Measurements from ENCODE around the gene LMX1B.
"Not testable (repeated sequence)": the region's sequence is repeated elsewhere in the genome, so short reads cannot be mapped to it uniquely, and the experiment has no call there.

LMX1B gene

GRCh38 chr9:126697330-126697729 is 83.6 kb downstream of the LMX1B start:
- no peak for DNase-seq (ENCODE audit: low spot score)

- no peak for DNase-seq (ENCODE audit: low spot score)
Observed at GRCh38 chr9:126698251-126698650, 84.5 kb downstream of the LMX1B start.

GRCh38 chr9:126698756-126699155 is 85.0 kb downstream of the LMX1B start:
- DNase-seq (ENCODE audit: low spot score) = no peak

GRCh38 chr9:126699401-126699881 is 85.7 kb downstream of the LMX1B start:
- no peak for DNase-seq (ENCODE audit: low spot score)

GRCh38 chr9:126700296-126700695 is 86.6 kb downstream of the LMX1B start:
- no peak for DNase-seq (ENCODE audit: low spot score)

- DNase-seq (ENCODE audit: low spot score) = no peak
Observed at GRCh38 chr9:126700903-126701812, 87.4 kb downstream of the LMX1B start.

DNA sequence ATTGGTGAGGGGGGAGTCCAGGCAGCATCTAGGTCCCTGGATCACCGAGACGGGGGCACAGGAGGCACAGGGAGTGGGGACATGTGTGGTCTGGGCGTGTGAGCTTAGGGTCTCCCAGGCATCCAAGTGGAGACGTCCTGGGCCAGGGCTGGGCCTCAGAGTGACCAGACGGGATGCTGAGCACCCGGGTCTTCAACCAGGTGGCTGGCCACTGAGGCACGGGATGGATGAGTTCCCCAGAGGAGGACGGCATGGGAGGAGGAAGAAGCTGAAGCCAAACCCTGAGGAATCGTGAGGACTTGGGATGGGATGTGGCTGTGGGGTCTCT is 88.0 kb downstream of the LMX1B start:
- no peak for DNase-seq (ENCODE audit: low spot score)

DNA sequence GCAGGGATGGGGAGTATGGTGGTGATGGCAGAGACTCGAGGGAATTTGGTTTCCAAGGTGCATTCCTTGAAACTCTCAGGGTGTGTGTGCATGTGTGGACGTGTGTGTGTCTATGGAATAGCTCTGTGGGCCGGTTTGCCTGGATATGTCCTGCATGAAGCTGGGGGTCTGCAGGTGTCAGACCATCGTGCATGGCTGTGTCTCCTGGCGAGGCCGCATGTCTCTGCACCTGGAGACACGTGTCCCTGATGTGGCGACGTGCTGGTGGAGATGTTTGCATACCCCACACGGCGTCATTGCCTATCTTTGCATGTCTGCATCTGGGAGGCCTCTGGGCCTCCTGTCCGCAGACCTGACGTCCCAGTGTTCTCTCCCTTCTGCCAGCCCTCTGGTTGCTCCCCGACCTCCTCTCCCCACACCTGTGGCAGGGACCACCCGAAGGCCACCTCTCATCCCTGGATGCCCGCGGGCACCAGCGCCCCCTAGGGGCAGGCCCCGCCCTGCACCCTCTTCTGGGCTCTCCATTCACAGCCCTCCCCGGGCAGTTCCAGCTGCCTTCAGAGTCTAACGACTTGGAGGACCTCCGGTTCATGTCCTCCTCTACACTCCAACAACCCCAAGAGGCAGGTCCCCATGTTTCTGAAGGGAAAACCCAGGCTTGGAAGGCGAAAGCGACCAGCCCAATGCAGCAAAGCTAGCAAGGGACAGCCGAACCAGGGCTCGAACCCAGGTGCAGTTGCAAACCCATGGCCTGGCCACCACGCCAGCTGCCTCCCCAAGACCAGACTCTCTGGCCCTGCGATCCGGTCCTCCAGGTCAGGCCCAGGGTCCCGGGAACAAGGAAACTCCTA is 88.6 kb downstream of the LMX1B start:
- no peak for DNase-seq (ENCODE audit: low spot score)

GRCh38 chr9:126703002-126703865 is 89.5 kb downstream of the LMX1B start:
- DNase-seq (ENCODE audit: low spot score) = no peak

DNA sequence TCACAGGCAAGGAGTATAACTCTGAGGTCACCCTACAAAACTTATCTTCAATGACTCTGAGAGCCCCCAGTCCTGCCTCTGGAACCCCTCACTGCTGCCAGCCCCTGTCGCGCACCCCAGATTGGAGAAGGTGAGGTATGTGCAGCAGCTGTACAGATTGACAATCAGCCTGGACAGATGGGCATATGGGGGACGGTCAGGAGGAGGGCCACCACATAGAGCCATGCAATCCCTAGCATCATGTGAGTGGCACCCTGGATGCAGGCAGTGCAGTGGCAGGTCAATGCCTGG is 90.1 kb downstream of the LMX1B start:
- no peak for DNase-seq (ENCODE audit: low spot score)

DNA sequence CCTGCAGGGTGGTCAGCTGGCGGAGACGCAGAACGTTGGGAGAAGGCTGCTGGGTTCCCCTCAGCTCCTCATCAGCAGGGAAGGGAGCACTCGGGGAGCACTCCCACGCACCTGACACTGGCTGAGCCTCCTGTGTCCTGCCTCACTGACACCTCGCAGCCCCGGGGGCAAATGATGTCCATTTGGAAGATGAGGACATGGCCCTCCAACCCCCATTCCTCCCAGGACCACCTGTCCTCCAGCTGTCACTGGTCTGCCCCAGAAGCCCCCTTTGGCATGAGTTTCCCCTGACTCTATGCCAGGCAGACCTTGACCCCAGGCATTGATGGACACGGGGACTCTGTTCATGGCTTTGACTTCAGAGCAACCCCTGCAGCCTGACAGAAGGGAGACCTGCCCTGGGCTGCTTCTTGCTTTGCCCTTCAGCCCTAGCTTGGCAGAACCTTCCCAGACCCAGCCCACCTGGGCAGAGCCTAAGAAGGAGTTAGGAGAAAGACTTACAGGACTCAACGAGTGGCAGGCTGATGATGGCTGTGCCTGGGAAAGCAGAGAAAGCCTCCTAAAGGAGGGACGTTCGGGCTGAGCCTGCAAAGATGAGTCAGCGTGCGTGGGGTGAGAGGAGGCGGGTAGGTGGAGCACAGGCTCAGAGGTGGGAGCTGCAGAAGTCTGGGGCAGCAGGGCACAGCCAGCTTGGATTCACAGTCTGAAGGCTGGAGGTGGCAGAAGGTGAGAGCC is 90.6 kb downstream of the LMX1B start:
- no peak for DNase-seq (ENCODE audit: low spot score)

DNA sequence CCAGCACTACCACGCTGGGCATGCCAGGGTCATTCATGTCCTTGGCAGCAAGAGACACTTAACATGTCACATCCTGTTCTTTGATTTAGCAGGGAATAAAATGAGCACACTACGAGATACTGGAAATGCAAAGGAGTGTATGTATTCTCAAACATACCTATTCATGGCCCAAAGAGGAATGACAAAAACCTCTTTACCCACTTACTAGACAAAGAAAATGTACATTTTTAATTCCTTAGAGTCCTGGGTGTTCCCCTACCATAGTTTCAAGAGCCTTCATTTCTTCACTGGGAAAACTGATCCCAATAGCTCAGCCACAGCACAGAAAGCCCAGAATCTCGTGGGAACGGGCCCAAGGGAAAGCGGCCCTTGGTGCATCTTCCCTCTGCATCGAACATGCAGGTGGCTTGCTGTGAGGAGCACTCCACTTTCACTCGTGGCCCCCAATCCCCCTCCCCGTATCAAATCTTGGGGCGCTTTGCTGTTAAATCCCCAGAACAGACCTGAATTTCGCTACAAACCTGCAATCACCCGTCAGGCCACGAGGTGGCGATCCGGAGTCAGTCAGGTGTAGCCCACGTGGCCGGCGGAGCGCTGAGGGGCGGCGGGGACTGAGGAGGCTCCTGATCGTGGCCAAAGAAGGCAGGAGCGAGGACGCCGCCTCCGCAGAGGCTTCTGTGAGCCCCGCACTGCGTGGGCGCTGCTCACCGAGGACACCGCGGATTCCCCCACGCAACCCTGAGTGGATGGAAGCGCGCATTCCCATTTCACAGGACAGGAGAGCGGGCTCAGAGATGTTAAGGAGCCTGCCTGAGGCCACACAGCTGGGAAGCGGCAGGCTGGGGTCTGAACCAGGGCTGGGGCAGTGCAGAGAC is 91.4 kb downstream of the LMX1B start:
- peak; percentile 81 for DNase-seq (ENCODE audit: low spot score)

DNA sequence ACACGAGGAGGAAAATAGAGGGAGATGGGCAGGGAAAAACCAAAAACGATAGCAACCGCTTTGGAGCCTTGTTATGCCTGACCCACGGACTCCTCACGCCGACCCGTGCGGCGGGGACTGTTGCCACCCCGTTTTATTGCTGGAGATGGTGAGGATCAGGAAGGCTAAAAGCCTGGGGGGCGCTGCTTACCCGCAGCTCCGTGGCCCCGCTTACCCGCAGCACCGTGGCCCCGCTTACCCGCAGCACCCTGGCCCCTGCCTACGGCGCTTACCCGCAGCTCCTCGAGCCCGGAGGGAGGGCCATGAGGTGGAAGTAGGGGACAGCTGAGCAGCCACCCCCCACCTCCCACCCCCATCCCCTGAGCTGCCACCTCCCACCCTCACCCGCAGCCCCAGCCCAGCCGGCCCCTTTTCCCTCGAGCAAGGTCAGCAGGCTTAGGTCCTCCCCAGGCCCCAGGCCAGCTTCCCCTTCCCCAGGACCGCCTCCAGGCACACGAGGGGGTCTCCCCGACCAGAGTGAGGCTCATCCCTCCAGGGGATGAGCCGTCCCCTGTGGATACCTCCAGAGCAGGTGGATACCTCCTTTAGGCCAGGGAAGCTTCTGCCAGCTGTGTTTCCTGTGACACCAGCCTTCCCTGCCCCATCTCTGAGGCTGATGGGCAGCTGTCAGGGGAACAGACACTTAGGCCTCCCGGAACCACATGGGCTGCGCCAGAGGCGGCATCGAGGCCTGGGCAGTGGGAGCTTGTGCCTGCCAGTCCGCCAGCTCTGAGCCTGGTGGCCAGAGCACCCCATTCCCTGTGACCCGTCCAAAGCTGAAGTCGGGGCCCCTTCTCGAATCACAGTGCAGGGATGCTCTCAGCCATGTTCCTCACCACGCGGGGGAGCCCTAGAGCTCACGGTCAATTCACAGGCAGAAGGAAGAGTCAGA is 92.3 kb downstream of the LMX1B start:
- peak; percentile 71 for DNase-seq (ENCODE audit: low spot score)

DNA sequence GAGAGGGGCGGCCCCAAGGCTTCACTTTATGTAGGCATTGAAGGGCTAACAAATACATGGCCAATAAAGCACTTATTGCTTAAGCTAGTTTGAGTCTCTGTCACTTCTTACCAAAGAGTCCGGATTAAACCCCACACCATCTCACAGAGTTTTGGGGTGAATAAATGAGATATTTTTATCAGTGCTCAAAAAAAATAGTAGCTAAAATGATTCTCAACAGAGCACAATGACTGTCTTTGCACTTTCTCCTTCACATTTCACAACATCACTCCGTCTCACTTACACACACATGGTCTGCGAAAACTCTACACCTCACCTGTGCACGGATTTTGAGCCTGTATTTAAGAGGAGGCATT is 92.9 kb downstream of the LMX1B start:
- DNase-seq (ENCODE audit: low spot score) = no peak

DNA sequence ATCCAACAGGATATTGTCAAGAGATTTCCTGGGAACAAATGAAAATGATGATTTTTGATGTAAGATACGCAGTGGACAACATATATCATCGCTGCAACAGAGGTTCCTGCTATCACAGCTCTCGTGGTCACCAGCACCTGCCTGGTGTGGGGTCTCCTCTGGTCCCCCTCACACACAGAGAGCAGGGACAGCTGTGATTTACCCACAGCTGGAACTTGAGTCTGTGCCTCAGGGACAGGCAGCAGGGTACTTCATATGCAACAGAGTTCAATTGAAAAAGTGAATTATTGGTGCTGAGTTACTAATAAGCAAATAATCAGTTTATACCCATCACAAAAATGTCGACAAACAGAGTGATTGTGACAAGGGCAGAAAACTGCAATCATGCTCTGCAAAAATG is 93.4 kb downstream of the LMX1B start:
- no peak for DNase-seq (ENCODE audit: low spot score)

DNA sequence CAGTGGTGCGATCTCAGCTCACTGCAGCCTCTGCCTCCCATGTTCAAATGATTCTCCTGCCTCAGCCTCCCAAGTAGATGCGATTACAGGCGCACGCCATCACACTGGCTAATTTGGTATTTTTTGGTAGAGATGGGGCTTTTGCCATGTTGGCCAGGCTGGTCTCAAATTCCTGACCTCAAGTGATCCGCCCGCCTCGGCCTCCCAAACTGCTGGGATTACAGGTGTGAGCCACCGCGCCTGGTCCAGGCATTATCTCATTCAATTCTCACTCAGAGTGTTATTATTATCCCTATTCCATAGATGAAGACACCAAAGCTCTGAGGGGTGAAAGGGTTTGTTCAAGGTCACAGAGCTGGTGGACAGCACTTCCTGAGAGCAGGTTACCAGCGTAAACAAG is 94.0 kb downstream of the LMX1B start:
- not testable (repeated sequence) for DNase-seq (ENCODE audit: low spot score)

- DNase-seq (ENCODE audit: low spot score) = no peak
Observed at GRCh38 chr9:126708178-126708577, 94.5 kb downstream of the LMX1B start.

GRCh38 chr9:126709241-126709640 is 95.5 kb downstream of the LMX1B start:
- DNase-seq (ENCODE audit: low spot score) = no peak

DNA sequence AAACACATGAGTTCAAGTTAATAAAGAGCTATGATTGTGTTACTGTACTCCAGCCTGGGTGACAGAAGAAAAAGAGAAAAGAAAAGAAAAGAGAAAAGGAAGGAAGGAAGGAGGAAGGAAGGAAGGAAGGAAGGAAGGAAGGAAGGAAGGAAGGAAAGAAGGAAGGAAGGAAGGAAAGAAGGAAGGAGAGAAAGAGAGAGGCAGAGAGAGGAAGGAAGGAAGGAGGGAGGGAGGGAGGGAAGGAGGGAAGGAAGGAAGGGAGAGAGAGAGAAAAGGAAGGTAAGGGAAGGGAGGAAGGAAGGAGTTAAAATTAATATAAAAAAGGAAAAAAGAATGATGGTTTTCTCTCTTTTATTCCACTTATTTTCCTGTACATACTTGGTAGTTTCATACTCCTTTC is 101.7 kb downstream of the LMX1B start:
- DNase-seq (ENCODE audit: low spot score) = no peak

DNA sequence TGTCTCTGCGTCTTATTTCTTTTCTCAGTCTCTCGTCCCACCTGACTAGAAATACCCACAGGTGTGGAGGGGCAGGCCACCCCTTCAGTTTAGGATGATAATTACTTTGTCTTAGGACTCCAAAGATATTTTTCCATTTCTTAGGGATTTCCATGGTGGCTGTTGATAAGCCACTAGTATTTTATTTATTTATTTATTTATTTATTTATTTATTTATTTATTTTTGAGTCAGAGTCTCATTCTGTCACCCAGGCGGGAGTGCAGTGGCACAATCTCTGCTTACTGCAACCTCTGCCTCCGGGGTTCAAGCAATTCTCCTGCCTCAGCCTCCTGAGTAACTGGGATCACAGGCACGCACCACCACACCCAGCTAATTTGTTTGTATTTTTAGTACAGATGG is 103.7 kb downstream of the LMX1B start:
- not testable (repeated sequence) for DNase-seq (ENCODE audit: low spot score)
